Spleen (tissue), 11 donors: ENCODE data around the gene GRIK1. TPM values are rescaled to one million over a fixed set of nuclear protein-coding genes. Genes with fewer than 3 reads are reported as not detected.
"Not testable (repeated sequence)": the region's sequence is repeated elsewhere in the genome, so short reads cannot be mapped to it uniquely, and the experiment has no call there.

Source experiments
- DNase-seq: peaks from one replicate; pipeline ENCODE4 v3.0.0-alpha.2; 2020
- H3K27ac ChIP-seq, 8 donors: fragments of 200-600 bp; sonication (generic) in 7 of 8; 1 replicate in 4 of 8; 2 replicates in 4 of 8; pipeline versions ENCODE4 v1.5.0 to v1.8.0; 2016 to 2021; ENCODE audit warnings: inconsistent platforms in 4 of 8, mild to moderate bottlenecking in 4 of 8, moderate library complexity in 1 of 8
- H3K27me3 ChIP-seq, 7 donors: fragments of 200-600 bp; sonication (generic) in 6 of 7; replicated peaks in 1 of 7; 1 replicate in 4 of 7; 2 replicates in 3 of 7; pipeline versions ENCODE4 v1.5.0 to v1.8.0; 2016 to 2021; ENCODE audit warnings: inconsistent platforms in 3 of 7, mild to moderate bottlenecking in 1 of 7
- H3K36me3 ChIP-seq, 6 donors: fragments of 200-600 bp; sonication (generic) in 5 of 6; 1 replicate in 4 of 6; 2 replicates in 2 of 6; pipeline versions ENCODE4 v1.5.0 to v1.8.0; 2016 to 2021; ENCODE audit warnings: inconsistent platforms in 2 of 6
- H3K4me1 ChIP-seq, 6 donors: fragments of 200-600 bp; sonication (generic) in 5 of 6; 1 replicate in 3 of 6; 2 replicates in 3 of 6; pipeline versions ENCODE4 v1.5.0 to v1.8.0; 2016 to 2021; ENCODE audit warnings: inconsistent platforms in 3 of 6
- H3K4me3 ChIP-seq, 8 donors: fragments of 200-600 bp; sonication (generic) in 7 of 8; 1 replicate in 4 of 8; 2 replicates in 4 of 8; pipeline versions ENCODE4 v1.5.0 to v1.8.0; 2016 to 2021; ENCODE audit warnings: inconsistent platforms in 4 of 8, mild to moderate bottlenecking in 4 of 8, moderate library complexity in 2 of 8
- H3K9me3 ChIP-seq, 8 donors: fragments of 200-600 bp; sonication (generic) in 7 of 8; 1 replicate in 4 of 8; 2 replicates in 4 of 8; pipeline versions ENCODE4 v1.5.0 to v1.8.0; 2016 to 2021; ENCODE audit warnings: inconsistent platforms in 4 of 8
- POLR2A ChIP-seq, 3 donors: fragments of 450-650 bp; IDR thresholded peaks; one replicate each; pipeline ENCODE4 v1.5.1; 2017; ENCODE audit warnings: antibody characterized with exemption in 3 of 3, mild to moderate bottlenecking in 1 of 3
- POLR2AphosphoS5 ChIP-seq, 3 donors: sonication (generic); formaldehyde crosslinking; IDR thresholded peaks; one replicate each; pipeline ENCODE4 v1.5.1; 2017; ENCODE audit warnings: antibody characterized with exemption in 3 of 3
- WGBS, 5 donors: extraction: QIAGEN DNeasy Blood & Tissue Kit in 3 of 5; methylation state at CpG; one replicate each; pipeline versions ENCODE4 v1.1.5 to v1.1.7; 2013 to 2018; 5-methylcytosine and 5-hydroxymethylcytosine counted together
- intact Hi-C: fragments of 100-400 bp; cut with DNase I; formaldehyde crosslinking; loops from one replicate; pipeline ENCODE4 v1.15.0; 2023; ENCODE audit warnings: low total_unique reads
- polyA plus RNA-seq, 3 donors: library from polyadenylated mRNA; stranded (reverse); fragments of 200-250 nt; gene quantifications; one replicate each; pipeline ENCODE4 v1.2.1, GENCODE V29; 2013
- total RNA-seq, 7 donors: library from RNA; depleted of rRNA in 3 of 7; stranded (reverse); fragments of >200 nt in 3 of 7; fragmentation: NEBNext Ultra II Directional in 4 of 7; extraction: Animal tissue kit (Norgen Biotek cat#: 25700) in 4 of 7; gene quantifications; one replicate each; pipeline versions ENCODE4 v1.1.0 to v1.2.1, GENCODE V29; 2016 to 2021
- TF ChIP-seq, protein P1 (sequence below), 11 experiments: fragments of 200-600 bp in 7 of 11; fragments of 450-650 bp in 4 of 11; sonication (generic) in 4 of 11; IDR thresholded peaks in 8 of 11; conservative IDR thresholded peaks in 3 of 11; 1 replicate in 7 of 11; 2 replicates in 4 of 11; pipeline versions ENCODE4 v1.4.0 to v1.8.0; 2016 to 2021; ENCODE audit warnings: antibody characterized with exemption in 11 of 11, inconsistent platforms in 4 of 11, mild to moderate bottlenecking in 1 of 11
- donor health status: healthy with polysubstance abuse.
- donor health status: DM: no; HTN: no; CAD: no; lungs with moderate emphysema.
- donor health status: DM: no; HTN: no; CAD: no.
- donor health status: Bipolar disorder and iron deficiency.
- donor health status: healthy.
- donor health status: DM: no; HTN: no; CAD: no.
- donor health status: DM: yes; HTN: yes; CAD: no.

The GRIK1 gene
- total and polyA plus RNA-seq, 10 donors, result 0.02 to 0.17 (median 0.04) TPM; not detected in 7

DNA sequence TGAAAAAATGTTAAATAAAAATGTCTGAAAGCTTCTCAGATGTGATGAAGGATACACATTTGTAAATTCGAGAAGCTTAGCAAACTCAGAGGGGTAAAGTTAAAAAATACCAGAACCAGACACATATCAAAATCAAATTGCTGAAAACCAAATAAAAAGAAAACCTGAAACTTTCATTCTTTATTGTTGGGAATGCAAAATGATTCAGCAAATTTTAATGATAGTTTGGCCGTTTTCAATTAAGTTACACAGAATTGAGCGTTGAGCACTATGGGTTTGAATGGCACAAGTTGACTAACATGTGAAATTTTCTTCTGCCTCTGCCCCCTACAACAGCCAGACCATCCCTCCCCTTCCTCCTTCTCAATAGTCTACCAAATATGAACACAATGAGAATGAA, 33.5 kb upstream of the GRIK1 start:
- Histone ChIP-seq H3K4me3 (no peak overlapping the region), H3K4me1 (no peaks in the 10 kb centered on the region), H3K36me3 (no peaks in the 10 kb centered on the region), H3K27me3 (no peaks in the 10 kb centered on the region), H3K27ac (no peak overlapping the region), H3K9me3 (no peaks in the 10 kb centered on the region)
- DNase-seq, result no peak
- 75 to 96% (median 82%) methylated on average over 3 of the region's 3 CpGs for WGBS, 5 donors
- TF ChIP-seq POLR2A (IDR thresholded peaks at IDR 0.05) (no peak), POLR2AphosphoS5 (IDR thresholded peaks at IDR 0.05) (no peak)
- TF ChIP-seq, protein P1, sequence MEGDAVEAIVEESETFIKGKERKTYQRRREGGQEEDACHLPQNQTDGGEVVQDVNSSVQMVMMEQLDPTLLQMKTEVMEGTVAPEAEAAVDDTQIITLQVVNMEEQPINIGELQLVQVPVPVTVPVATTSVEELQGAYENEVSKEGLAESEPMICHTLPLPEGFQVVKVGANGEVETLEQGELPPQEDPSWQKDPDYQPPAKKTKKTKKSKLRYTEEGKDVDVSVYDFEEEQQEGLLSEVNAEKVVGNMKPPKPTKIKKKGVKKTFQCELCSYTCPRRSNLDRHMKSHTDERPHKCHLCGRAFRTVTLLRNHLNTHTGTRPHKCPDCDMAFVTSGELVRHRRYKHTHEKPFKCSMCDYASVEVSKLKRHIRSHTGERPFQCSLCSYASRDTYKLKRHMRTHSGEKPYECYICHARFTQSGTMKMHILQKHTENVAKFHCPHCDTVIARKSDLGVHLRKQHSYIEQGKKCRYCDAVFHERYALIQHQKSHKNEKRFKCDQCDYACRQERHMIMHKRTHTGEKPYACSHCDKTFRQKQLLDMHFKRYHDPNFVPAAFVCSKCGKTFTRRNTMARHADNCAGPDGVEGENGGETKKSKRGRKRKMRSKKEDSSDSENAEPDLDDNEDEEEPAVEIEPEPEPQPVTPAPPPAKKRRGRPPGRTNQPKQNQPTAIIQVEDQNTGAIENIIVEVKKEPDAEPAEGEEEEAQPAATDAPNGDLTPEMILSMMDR (IDR thresholded peaks at IDR 0.05 in 8 of 11, conservative IDR thresholded peaks at IDR 0.05 in 3 of 11), result no peak
- intact Hi-C loops, result no loop called here

DNA sequence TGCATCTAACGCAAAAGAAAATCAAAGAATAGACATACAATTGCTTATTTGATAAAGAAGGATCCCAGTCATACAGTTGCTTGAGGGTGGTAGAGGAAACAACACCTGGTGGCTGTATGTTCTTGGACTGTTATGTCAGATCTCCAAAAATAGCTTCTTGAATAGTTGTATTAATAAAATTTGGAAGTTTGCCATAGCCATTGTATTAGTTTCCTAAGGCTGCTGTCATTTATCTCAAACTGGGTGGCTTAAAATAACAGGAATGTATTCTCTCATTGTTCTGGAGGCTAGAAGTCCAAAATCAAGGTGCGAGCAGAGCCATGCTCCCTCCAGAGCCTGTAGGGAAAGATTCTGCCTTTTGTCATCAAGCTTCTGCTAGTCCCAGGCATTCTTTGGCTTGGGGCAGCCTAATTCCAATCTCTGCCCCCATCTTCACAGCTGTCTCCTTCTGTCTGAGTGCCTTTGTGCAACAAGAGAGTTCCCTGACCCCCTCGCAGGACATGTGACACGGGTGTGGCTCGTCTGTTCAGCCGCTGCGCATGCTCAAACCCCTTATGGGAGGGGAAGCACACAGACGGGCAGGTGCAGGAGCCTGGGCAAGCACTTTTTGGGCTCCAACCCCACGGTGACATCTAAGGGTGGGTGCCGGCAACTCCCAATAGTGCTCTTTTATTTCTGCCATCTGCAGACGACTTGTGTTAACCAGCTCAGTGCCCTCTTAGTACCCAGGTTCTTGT, 21.7 kb upstream of the GRIK1 start:
- Histone ChIP-seq H3K4me1 (no peaks in the 10 kb centered on the region), H3K9me3 (peaks cover 0 to 3% (median 0%) of the 10 kb centered on the region in 8 donors), H3K4me3 (no peak overlapping the region), H3K36me3 (no peaks in the 10 kb centered on the region), H3K27me3 (no peaks in the 10 kb centered on the region), H3K27ac (no peak overlapping the region)
- TF ChIP-seq, protein P1 (IDR thresholded peaks at IDR 0.05 in 8 of 11, conservative IDR thresholded peaks at IDR 0.05 in 3 of 11), result no peak
- DNase-seq, result peak; percentile 67
- intact Hi-C loops, result no loop called here
- 76 to 92% (median 85%) methylated on average over 8 to 11 of the region's 11 CpGs for WGBS, 5 donors

DNA sequence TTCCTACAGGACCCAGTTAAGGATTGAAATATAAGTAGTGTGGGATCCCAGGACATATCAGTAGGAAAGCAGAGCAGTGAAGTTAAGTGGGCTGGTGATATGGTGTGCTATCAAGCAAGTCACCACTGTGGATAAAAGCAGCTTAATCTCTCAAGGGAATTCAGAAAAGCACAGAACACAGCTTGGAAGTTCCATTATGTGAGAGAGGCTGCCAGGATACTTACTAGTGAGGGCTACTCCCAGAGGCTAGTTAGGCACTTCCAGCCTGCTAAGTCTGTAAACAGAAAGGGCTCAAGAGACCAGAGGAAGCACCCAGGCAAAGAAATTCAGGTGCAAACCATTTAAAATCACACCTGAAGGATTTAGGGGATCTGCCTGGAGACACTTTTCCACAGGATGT, 18.8 kb upstream of the GRIK1 start:
- no peak overlapping the region for H3K27ac ChIP-seq
- no peaks in the 10 kb centered on the region for H3K27me3 ChIP-seq
- no peaks in the 10 kb centered on the region for H3K4me1 ChIP-seq
- TF ChIP-seq POLR2AphosphoS5 (IDR thresholded peaks at IDR 0.05), result no peak
- no peak for TF ChIP-seq POLR2A (IDR thresholded peaks at IDR 0.05)
- TF ChIP-seq, protein P1 (IDR thresholded peaks at IDR 0.05 in 8 of 11, conservative IDR thresholded peaks at IDR 0.05 in 3 of 11), result no peak
- peaks cover 0 to 3% (median 0%) of the 10 kb centered on the region in 8 donors for H3K9me3 ChIP-seq
- intact Hi-C loops, result no loop called here
- no peak overlapping the region for H3K4me3 ChIP-seq
- H3K36me3 ChIP-seq, result no peaks in the 10 kb centered on the region
- DNase-seq, result no peak

GRCh38 chr21:29958035-29958434, 18.2 kb upstream of the GRIK1 start:
- intact Hi-C loops, H3K27ac ChIP-seq, H3K27me3 ChIP-seq, H3K4me1 ChIP-seq, DNase-seq, H3K4me3 ChIP-seq, H3K9me3 ChIP-seq, H3K36me3 ChIP-seq: not testable (repeated sequence)
- 57 to 84% (median 80%) methylated on average over 2 of the region's 2 CpGs for WGBS, 5 donors
